ENCODE measurements around the gene MYH13.

DNA sequence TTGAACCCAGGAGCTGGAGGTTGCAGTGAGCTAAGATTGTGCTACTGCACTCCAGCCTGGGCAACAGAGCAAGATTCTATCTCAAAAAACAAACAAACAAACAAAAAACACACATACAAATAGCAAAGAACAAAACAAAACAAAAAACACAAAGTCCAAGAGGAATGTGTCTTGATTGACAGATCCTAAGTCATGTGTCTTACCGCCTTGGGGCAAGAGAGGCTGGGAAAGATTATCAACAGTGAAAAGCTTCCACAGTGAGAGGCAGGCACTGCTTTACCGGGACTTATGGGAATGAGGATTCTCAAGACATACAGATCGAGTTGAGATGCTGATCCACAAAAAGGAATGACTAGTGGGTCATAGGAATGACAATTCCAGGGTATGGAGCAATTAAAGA is 111.7 kb downstream of the MYH13 start:
- TF ChIP-seq, protein P1, sequence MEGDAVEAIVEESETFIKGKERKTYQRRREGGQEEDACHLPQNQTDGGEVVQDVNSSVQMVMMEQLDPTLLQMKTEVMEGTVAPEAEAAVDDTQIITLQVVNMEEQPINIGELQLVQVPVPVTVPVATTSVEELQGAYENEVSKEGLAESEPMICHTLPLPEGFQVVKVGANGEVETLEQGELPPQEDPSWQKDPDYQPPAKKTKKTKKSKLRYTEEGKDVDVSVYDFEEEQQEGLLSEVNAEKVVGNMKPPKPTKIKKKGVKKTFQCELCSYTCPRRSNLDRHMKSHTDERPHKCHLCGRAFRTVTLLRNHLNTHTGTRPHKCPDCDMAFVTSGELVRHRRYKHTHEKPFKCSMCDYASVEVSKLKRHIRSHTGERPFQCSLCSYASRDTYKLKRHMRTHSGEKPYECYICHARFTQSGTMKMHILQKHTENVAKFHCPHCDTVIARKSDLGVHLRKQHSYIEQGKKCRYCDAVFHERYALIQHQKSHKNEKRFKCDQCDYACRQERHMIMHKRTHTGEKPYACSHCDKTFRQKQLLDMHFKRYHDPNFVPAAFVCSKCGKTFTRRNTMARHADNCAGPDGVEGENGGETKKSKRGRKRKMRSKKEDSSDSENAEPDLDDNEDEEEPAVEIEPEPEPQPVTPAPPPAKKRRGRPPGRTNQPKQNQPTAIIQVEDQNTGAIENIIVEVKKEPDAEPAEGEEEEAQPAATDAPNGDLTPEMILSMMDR (IDR thresholded peaks at IDR 0.05) = no peak
- TF ChIP-seq POLR2A (IDR thresholded peaks at IDR 0.05) = no peak
